ENCODE measurements around the gene DDX55. TPM values are rescaled to one million over a fixed set of nuclear protein-coding genes. Genes with fewer than 3 reads are reported as not detected.
"Not testable (repeated sequence)": the region's sequence is repeated elsewhere in the genome, so short reads cannot be mapped to it uniquely, and the experiment has no call there.

DDX55 gene
- total and polyA plus RNA-seq, 8 donors, result 6.6 to 21.8 (median 11.5) TPM

DNA sequence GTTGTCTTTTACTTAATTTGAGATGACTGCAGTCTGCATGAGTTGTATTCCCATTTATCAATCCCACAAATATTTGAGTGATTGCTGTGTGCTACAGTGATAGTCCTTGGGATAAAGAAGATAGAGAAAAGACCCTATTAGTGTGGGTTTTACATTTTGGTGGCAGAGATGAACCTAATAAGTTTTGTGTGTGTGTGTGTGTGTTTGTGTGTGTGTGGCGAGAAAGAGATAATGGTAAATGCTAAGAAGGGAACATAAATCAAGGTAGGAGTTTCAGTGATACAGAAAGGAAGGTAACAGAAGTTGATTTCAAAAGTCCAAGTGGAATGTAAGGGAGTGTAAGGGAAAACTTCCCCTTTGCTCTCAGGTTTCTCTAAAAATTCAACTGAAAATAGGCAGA is 2.6 kb upstream of the DDX55 start:
- Histone ChIP-seq H3K27me3 (no peaks in the 10 kb centered on the region), H3K27ac (no peak overlapping the region), H3K9me3 (no peaks in the 10 kb centered on the region), H3K4me1 (peaks cover 0 to 23% (median 11%) of the 10 kb centered on the region in 3 donors), H3K36me3 (peaks cover 5 to 40% (median 7%) of the 10 kb centered on the region in 3 donors), H3K4me3 (no peak overlapping the region)
- 90 to 97% methylated on average over 1 of the region's 1 CpG for WGBS, 2 donors
- FAIRE-seq (no peak), DNase-seq (no peak), ATAC-seq (no peak)
- TF ChIP-seq, protein P1, sequence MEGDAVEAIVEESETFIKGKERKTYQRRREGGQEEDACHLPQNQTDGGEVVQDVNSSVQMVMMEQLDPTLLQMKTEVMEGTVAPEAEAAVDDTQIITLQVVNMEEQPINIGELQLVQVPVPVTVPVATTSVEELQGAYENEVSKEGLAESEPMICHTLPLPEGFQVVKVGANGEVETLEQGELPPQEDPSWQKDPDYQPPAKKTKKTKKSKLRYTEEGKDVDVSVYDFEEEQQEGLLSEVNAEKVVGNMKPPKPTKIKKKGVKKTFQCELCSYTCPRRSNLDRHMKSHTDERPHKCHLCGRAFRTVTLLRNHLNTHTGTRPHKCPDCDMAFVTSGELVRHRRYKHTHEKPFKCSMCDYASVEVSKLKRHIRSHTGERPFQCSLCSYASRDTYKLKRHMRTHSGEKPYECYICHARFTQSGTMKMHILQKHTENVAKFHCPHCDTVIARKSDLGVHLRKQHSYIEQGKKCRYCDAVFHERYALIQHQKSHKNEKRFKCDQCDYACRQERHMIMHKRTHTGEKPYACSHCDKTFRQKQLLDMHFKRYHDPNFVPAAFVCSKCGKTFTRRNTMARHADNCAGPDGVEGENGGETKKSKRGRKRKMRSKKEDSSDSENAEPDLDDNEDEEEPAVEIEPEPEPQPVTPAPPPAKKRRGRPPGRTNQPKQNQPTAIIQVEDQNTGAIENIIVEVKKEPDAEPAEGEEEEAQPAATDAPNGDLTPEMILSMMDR (IDR thresholded peaks at IDR 0.05), result no peak
- intact Hi-C loops (cut with DNase I), result no loop called here

DNA sequence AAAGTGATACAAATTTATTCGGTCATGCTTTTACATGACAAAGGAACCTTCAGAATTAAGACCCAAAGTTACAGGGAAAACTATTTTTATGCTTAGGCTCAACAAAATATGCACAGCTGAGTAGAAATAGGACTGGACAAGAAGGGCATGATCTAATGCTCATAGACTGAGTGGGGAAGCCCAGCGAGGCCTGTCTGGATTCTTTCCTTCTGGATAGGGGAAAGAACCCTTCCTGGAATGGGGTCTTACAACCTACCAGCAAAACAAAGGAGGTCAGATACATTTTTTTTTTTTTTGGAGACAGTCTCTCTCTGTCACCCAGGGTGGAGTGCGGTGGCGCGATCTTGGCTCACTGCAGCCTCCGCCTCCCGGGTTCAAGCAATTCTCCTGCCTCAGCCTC is 2.2 kb upstream of the DDX55 start:
- TF ChIP-seq, protein P1 (IDR thresholded peaks at IDR 0.05), result no peak
- FAIRE-seq (no peak), ATAC-seq (no peak), DNase-seq (no peak)
- Histone ChIP-seq H3K27me3 (no peaks in the 10 kb centered on the region), H3K4me3 (no peak overlapping the region), H3K9me3 (no peaks in the 10 kb centered on the region), H3K4me1 (peaks cover 0 to 21% (median 11%) of the 10 kb centered on the region in 3 donors), H3K27ac (no peak overlapping the region), H3K36me3 (peaks cover 5 to 37% (median 7%) of the 10 kb centered on the region in 3 donors)
- 89 to 93% methylated on average over 7 of the region's 7 CpGs for WGBS, 2 donors
- intact Hi-C loops (cut with DNase I), result no loop called here

DNA sequence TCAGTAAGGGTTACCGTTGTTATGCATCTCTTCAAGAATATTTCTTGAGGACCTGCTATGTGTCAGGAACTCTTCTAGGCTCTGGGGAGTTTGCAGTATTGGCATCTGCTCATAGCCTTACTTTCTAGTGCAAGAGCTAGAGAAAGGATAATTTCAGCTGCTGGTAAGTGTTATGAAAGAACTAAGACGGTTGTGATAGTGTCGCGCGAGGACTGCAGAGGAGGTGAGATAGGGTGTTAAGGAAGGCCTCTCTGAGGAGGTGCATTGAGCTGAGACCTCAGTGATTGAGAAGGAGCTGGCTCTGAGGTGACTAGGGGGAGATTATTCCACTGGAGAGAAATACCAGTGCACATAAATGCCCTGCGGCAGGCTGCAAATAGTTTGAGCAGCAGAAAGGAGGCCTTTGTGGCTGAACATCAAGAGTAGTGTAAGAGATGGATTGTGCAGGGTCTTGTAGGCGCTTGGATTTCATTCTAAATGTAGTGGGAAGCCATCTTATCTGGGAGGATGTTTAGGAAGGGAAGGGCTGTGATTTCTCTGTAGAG is 824 bp downstream of the DDX55 start:
- Histone ChIP-seq H3K27ac (peak overlapping the region in 2 of 4 donors; percentile 87 to 89), H3K36me3 (peaks cover 0 to 9% (median 2%) of the 10 kb centered on the region in 3 donors), H3K4me1 (peaks cover 0 to 7% (median 0%) of the 10 kb centered on the region in 3 donors), H3K27me3 (no peaks in the 10 kb centered on the region), H3K4me3 (peak overlapping the region; percentile 93 to 99 (median 98)), H3K9me3 (no peaks in the 10 kb centered on the region)
- peak in 1 of 4 donors; percentile 2 for ATAC-seq
- intact Hi-C loops (cut with DNase I), result no loop called here
- no peak for FAIRE-seq
- TF ChIP-seq, protein P1 (IDR thresholded peaks at IDR 0.05), result no peak
- DNase-seq, result no peak
- 7 to 9% methylated on average over 7 of the region's 7 CpGs for WGBS, 2 donors

DNA sequence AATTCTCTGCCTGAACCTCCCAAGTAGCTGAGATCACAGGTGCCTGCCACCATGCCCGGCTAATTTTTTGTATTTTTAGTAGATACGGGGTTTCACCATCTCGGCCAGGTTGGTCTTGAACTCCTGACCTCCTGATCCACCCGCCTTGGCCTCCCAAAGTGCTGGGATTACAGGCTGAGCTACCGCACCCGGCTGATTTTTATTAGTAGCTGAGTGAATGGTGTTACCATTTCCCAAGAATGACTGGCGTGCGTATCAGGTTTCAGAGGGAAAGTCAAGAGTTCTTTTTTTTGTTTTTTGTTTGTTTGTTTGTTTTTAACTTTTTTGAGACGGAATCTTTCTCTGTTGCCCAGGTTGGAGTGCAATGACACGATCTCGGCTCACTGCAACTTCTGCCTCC is 1.6 kb downstream of the DDX55 start:
- H3K27ac ChIP-seq; H3K4me1 ChIP-seq; ATAC-seq; H3K36me3 ChIP-seq; FAIRE-seq; intact Hi-C loops (cut with DNase I); H3K9me3 ChIP-seq; H3K4me3 ChIP-seq; H3K27me3 ChIP-seq; DNase-seq: not testable (repeated sequence)
- 85 to 86% methylated on average over 11 of the region's 11 CpGs for WGBS, 2 donors

DNA sequence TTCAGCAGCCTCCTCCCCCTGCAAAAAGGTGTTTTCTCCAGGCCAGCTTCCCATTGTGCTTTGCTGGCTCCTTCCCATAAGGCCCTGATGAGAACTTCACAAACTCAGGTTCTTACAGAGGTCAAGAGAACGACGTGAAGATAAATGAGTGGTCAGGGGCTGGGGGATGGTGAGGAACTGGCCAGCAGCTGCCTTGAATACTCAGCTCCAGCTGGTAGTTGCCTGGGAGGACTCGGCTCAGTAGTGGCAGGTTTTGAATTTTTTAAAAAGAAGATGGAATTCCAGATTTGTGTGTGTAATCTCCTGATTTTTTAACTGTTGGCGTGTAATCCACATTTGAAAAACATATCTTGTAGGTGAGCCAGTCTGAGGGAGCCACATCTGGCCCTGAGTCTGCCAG is 5.9 kb downstream of the DDX55 start:
- no peaks in the 10 kb centered on the region for H3K27me3 ChIP-seq
- intact Hi-C loops (cut with DNase I), result no loop called here
- no peak for DNase-seq
- no peak overlapping the region for H3K27ac ChIP-seq
- H3K4me1 ChIP-seq, result peaks cover 0 to 7% (median 0%) of the 10 kb centered on the region in 3 donors
- ATAC-seq, result no peak
- no peak overlapping the region for H3K4me3 ChIP-seq
- no peaks in the 10 kb centered on the region for H3K9me3 ChIP-seq
- peaks cover 8 to 40% (median 23%) of the 10 kb centered on the region in 3 donors for H3K36me3 ChIP-seq
- no peak for FAIRE-seq
- TF ChIP-seq, protein P1 (IDR thresholded peaks at IDR 0.05), result no peak
- WGBS, 2 donors, result 79 to 81% methylated on average over 4 of the region's 4 CpGs

All from pancreas (tissue), 10 donors.